Activated naive CD4-positive, alpha-beta T cell treated with anti-CD3 and anti-CD28 coated beads for 36 hours (primary cell): ENCODE data around the gene SLX9. TPM values are rescaled to one million over a fixed set of nuclear protein-coding genes. Genes with fewer than 3 reads are reported as not detected.
A peak's percentile ranks its signal among the peaks of the same experiment; 100 is the strongest.

Experiments
- CTCF ChIA-PET: fragments of 350-600 bp; sonication (Branson Sonifier 250); formaldehyde crosslinking; loops from one replicate; lab custom pipeline; 2021; ENCODE audit warnings: antibody characterized with exemption; lab: Charles Lee
- DNase-seq: peaks from one replicate; pipeline ENCODE4 v3.0.0-alpha.2; 2020
- H3K27ac Mint-ChIP-seq: one replicate; pipeline ENCODE4 v1.8.0; 2021; ENCODE audit warnings: mild to moderate bottlenecking, mixed read lengths
- H3K27me3 Mint-ChIP-seq: one replicate; pipeline ENCODE4 v1.8.0; 2021; ENCODE audit warnings: low read depth, mixed read lengths
- H3K36me3 Mint-ChIP-seq: one replicate; pipeline ENCODE4 v1.8.0; 2021; ENCODE audit warnings: low read depth, mixed read lengths
- H3K4me1 Mint-ChIP-seq: one replicate; pipeline ENCODE4 v1.8.0; 2021; ENCODE audit warnings: low read depth, mixed read lengths
- H3K4me3 Mint-ChIP-seq: one replicate; pipeline ENCODE4 v1.8.0; 2021; ENCODE audit warnings: mild to moderate bottlenecking, moderate library complexity, mixed read lengths
- H3K9me3 Mint-ChIP-seq: one replicate; pipeline ENCODE4 v1.8.0; 2021; ENCODE audit warnings: mixed read lengths
- intact Hi-C: fragments of 100-400 bp; cut with micrococcal nuclease; formaldehyde crosslinking; loops from one replicate; pipeline ENCODE4 v1.15.1; 2023
- total RNA-seq, 2 experiments: library from RNA; stranded (reverse); gene quantifications; one replicate each; pipeline ENCODE4 v1.2.3, GENCODE V29; 2021

The SLX9 gene
- total RNA-seq, 2 experiments from 2014 or later: 61.8 to 63.4 TPM

DNA sequence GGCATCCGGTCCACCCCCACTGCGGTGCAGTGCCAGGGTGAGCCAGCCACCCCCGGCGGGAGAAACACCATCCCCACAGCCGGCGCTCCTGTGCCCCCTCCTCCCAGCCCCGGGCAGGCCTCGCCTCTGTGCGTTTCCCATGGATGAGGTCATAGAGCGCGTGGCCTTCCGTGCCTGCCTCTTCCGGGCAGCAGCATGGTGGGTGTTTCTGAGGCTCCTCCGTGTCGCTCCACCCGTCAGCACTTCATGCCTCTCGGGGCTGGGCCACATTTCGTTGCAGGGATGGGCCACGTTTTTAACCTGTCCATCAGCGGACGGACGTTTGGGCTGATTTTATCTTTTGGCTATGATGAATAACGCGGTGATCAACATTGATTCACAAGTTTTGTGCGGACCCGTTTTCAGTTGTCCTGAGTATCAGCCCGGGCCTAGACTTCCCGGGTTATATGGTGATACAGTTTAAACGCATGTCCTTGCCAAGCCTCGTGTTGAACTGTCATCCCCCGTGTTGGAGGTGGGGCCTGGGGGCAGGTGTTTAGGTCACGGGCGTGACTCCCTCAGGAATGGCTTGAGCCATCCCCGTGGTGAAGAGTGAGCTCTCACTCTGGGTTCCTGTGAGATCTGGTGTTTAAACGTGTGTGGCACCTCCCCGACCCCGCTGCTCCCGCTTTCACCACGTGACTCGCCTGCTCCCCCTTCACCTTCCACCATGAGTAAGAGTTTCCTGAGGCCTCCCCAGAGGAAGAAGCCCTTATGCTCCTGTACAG lies 64.8 kb downstream of the SLX9 start:
- DNase-seq: peak; percentile 33
- Mint-ChIP-seq H3K27me3 (no peaks in the 10 kb centered on the region), H3K4me3 (no peak overlapping the region), H3K9me3 (peaks cover 5% of the 10 kb centered on the region), H3K27ac (no peak overlapping the region), H3K4me1 (peaks cover 5% of the 10 kb centered on the region), H3K36me3 (no peaks in the 10 kb centered on the region)
- intact Hi-C loops: no loop called here
- CTCF ChIA-PET: interaction anchor here (1.2 to 2.3 kb wide), 3 partner anchors 125 to 136 kb away, joined by 3 to 11 read pairs (median 5); no protein-coding TSS in a partner anchor

DNA sequence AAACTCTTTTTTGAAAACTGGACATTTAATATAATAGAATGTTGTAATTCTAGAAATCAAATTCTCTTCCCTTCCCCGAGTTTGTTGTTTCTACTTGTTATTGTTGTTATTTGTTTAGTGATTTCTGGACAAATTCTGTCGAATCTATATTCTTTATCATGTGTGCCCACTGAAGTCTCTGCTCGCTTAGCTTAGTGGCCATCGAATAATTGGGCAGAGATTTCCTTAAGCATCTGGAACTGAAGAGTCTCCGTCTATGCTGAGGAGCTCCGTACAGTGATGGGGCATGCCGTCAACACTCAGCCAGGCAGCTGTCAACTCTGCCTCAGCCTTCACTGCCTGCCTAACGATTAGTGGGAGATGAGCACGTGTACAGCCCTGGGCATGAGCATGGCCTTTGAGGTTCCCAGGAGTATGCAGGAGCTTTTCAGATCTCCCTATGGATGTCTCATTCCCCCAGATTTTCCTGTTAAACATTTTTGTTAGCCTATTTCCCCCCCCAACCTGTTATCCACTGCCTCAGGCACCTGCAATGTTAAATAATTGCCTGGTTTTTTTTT lies 66.8 kb downstream of the SLX9 start:
- intact Hi-C loops: no loop called here
- CTCF ChIA-PET: interaction anchor here (0.8 to 2.3 kb wide), 2 partner anchors 57 to 123 kb away, joined by 3 to 11 read pairs; no protein-coding TSS in a partner anchor

DNA sequence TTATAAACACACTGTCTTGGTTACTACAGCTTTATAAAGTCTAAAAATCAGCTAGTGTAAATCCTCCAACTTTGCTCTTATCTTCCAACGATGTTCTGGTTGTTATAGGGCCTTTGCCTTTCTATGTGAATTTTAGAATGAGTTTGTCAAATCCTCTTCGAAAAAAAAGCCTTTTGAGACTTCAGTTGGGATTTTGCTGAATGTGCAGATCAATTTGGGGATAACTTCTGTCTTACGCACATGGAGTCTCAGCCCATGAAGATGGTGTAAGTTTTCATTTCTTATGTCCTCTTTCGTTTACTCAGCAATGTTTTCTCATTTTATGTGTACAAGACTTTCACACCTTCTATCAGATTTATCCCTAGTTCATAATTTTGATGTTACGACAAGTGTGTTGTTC lies 69.8 kb downstream of the SLX9 start:
- H3K27ac Mint-ChIP-seq: no peak overlapping the region
- CTCF ChIA-PET: no interaction called here

More for the DNA sequence above, 66.8 kb downstream of the SLX9 start:
- peaks cover 5% of the 10 kb centered on the region for H3K9me3 Mint-ChIP-seq
- no peaks in the 10 kb centered on the region for H3K36me3 Mint-ChIP-seq
- DNase-seq: no peak
- no peak overlapping the region for H3K4me3 Mint-ChIP-seq
- H3K27me3 Mint-ChIP-seq: no peaks in the 10 kb centered on the region
- H3K27ac Mint-ChIP-seq: no peak overlapping the region
- peaks cover 5% of the 10 kb centered on the region for H3K4me1 Mint-ChIP-seq

DNA sequence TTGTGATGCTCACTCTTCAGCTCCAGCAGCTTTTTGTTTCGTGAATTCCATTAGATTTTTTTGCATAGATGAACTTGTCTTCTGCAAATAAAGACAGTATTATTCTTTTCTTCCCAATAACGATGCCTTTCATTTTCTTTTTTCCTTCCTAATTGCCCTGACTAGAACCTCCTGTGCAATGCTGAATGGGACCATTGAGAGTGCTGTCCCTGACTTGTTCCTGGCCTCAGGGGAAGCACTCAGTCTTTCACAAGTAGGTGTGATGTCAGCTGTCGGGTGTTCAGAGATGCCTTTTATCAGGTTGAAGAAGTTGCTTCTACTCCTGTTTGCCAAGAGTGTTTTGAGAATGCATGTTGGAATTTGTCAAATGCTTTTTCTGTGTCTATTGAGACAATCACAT lies 70.3 kb downstream of the SLX9 start:
- Mint-ChIP-seq H3K4me1 (peaks cover 2% of the 10 kb centered on the region), H3K36me3 (no peaks in the 10 kb centered on the region), H3K4me3 (no peak overlapping the region), H3K9me3 (peaks cover 5% of the 10 kb centered on the region), H3K27ac (no peak overlapping the region), H3K27me3 (peaks cover 3% of the 10 kb centered on the region)
- CTCF ChIA-PET: interaction anchor here (1.1 kb wide), 1 partner anchor 118 kb away, joined by 3 read pairs; no protein-coding TSS in a partner anchor
- intact Hi-C loops: no loop called here
- no peak for DNase-seq

More for the DNA sequence above, 69.8 kb downstream of the SLX9 start:
- no peak for DNase-seq
- intact Hi-C loops: no loop called here
- no peaks in the 10 kb centered on the region for H3K36me3 Mint-ChIP-seq
- H3K4me1 Mint-ChIP-seq: peaks cover 5% of the 10 kb centered on the region
- no peak overlapping the region for H3K4me3 Mint-ChIP-seq
- peaks cover 3% of the 10 kb centered on the region for H3K27me3 Mint-ChIP-seq
- H3K9me3 Mint-ChIP-seq: peaks cover 5% of the 10 kb centered on the region

DNA sequence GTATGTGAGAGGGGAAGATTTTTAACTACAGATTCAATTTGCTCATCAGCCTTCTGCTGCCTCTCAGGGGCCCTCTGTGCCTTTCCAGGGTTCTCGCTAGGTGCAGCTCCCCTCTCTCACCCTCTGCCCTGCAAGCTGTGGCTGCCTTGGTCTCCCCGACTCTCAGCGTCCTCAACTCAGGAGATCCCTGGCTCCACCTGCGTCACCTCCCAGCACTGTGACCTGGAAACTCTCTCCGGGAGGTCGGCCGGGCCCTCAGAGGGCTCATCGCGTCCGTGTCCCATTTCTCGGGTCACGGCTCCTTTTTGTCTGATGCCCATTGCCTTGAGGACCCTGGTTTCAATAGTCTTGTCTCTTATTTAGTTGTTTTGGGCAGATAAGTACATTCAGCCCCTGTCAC lies 71.0 kb downstream of the SLX9 start:
- Mint-ChIP-seq H3K4me3 (no peak overlapping the region), H3K27me3 (peaks cover 4% of the 10 kb centered on the region), H3K36me3 (no peaks in the 10 kb centered on the region), H3K4me1 (no peaks in the 10 kb centered on the region), H3K9me3 (peaks cover 1% of the 10 kb centered on the region), H3K27ac (no peak overlapping the region)
- intact Hi-C loops: no loop called here
- no peak for DNase-seq
- CTCF ChIA-PET: interaction anchor here (0.6 to 1.1 kb wide), 2 partner anchors 117 to 676 kb away, joined by 3 read pairs; no protein-coding TSS in a partner anchor

DNA sequence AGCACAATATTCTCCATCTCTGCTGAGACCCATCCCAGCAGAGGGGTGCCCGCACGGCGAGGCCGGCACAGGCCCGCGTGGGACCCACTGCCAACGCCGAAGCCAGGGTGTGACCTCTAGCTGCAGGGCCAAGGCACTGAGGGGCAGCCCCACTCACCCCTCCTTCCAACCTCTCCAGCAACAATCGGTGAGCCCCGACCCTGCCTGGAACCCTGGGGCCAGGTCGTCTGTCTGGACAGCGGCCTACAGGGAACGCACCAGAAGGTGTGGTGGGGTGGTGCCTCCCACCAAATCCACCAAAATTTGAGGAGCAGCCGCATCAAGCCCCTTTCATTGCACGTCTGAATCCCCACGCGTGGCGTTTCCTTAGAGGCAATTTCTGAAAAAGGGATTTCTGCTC lies 71.6 kb downstream of the SLX9 start:
- CTCF ChIA-PET: interaction anchor here (1.1 to 1.7 kb wide), 2 partner anchors 117 kb away, joined by 3 to 4 read pairs; no protein-coding TSS in a partner anchor
- H3K27me3 Mint-ChIP-seq: peaks cover 10% of the 10 kb centered on the region
- no peaks in the 10 kb centered on the region for H3K36me3 Mint-ChIP-seq
- H3K4me1 Mint-ChIP-seq: no peaks in the 10 kb centered on the region
- intact Hi-C loops: no loop called here
- DNase-seq: no peak
- H3K9me3 Mint-ChIP-seq: no peaks in the 10 kb centered on the region
- H3K27ac Mint-ChIP-seq: no peak overlapping the region
- H3K4me3 Mint-ChIP-seq: no peak overlapping the region

DNA sequence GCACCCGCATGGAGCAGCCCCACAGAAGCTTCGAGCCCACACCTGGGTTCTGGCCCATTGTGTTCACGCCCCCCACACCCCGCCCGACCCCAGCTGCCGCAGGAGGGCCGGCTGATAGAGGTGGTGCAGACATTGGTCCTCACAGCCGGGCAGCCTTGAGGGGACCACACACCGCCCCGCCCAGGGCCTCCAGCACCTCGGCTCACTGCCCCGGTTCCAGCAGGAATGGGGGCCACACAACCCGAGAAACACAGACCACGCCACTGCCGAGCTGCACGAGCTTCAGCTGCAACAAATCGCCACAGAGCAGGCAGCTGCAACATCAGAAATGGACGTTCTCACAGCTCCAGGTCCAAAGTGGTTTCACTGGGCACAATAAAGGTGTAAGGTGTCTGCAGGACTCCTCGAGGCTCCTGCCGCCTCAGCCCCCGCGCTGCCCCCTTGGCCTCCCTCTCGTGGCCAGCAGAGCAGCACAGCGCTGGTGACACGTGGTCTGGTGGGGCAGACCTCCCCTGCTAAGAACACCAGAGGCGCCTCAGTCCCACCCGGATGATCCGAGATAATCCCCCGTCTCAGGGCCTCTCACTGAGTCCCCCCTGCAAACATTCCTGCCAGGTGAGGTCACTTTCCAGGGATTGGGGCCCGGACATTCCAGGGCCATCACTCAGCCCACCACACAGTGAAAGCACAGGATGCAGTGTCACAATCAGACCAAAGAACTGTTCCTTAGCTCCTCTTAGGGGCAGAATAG lies 72.3 kb downstream of the SLX9 start:
- Mint-ChIP-seq H3K27me3 (peaks cover 15% of the 10 kb centered on the region), H3K9me3 (no peaks in the 10 kb centered on the region), H3K27ac (no peak overlapping the region), H3K4me1 (no peaks in the 10 kb centered on the region), H3K4me3 (no peak overlapping the region), H3K36me3 (no peaks in the 10 kb centered on the region)
- no peak for DNase-seq
- CTCF ChIA-PET: interaction anchor here (0.6 to 1.7 kb wide), 2 partner anchors 112 to 116 kb away, joined by 4 read pairs; no protein-coding TSS in a partner anchor
- intact Hi-C loops: no loop called here

DNA sequence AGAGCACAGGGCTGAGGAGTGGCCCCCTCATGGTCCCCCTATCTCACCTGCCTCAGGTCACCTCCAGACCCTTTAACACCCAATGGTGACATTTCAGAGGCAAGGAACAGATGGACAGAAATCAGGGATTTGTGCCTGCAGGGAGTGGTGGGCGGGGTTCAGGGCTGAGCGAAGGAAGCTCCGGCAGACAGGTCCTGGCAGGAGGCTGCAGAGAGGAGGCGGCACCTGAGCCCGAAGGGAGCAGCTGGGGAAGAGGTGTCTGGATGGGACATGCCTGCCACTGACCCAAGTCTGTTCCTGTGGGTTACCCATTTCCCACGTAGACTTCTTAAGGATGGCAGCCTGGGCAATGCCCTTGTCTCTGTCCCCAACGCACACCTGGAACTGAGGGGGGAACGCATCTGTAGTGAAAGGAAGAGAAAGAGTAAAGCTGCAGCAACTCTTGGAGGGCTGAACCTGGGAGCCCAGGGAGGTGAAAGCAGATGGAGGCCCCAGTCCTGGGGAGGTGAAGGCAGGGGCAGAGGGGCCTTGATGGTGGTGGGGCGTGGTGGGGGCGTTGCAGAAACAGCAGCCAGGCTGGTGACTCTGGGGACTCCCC lies 72.9 kb downstream of the SLX9 start:
- H3K27ac Mint-ChIP-seq: no peak overlapping the region
- CTCF ChIA-PET: interaction anchor here (0.6 to 1.7 kb wide), 2 partner anchors 112 to 116 kb away, joined by 4 read pairs; no protein-coding TSS in a partner anchor
- peaks cover 22% of the 10 kb centered on the region for H3K27me3 Mint-ChIP-seq
- DNase-seq: no peak
- intact Hi-C loops: no loop called here
- H3K9me3 Mint-ChIP-seq: no peaks in the 10 kb centered on the region
- H3K36me3 Mint-ChIP-seq: no peaks in the 10 kb centered on the region
- H3K4me1 Mint-ChIP-seq: peaks cover 3% of the 10 kb centered on the region
- H3K4me3 Mint-ChIP-seq: no peak overlapping the region

DNA sequence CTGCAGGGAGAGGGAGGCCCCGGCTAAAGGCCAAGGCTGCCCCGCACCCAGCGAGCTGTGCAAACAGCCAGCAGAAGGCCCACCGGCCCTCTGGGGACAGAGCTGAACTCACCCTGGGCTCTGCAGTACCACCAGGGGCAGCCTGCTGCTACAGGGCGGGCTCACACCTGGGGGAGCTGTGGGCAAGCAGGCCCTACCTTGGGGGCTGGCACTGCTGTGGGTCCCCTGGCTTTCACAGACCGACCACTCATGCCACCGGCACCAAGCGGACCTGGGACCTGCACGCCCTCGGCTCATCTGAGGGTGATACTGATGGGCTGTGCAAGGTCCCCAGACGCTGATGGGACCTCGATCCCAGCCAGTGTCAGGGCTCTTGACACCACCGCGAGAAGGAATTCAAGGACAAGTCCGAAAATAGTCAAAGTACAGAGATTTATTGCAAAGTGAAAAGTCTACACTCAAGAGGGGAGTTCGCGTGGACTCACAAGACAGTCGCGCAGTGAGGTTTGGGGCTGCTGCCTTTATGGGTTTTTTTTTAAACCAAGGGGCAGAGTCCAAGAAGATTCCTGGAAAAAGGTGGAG lies 73.5 kb downstream of the SLX9 start:
- H3K4me3 Mint-ChIP-seq: no peak overlapping the region
- no peaks in the 10 kb centered on the region for H3K9me3 Mint-ChIP-seq
- CTCF ChIA-PET: interaction anchor here (1.7 kb wide), 1 partner anchor 115 kb away, joined by 4 read pairs; no protein-coding TSS in a partner anchor
- H3K36me3 Mint-ChIP-seq: no peaks in the 10 kb centered on the region
- no peak overlapping the region for H3K27ac Mint-ChIP-seq
- peaks cover 25% of the 10 kb centered on the region for H3K27me3 Mint-ChIP-seq
- intact Hi-C loops: no loop called here
- H3K4me1 Mint-ChIP-seq: peaks cover 6% of the 10 kb centered on the region
- no peak for DNase-seq

DNA sequence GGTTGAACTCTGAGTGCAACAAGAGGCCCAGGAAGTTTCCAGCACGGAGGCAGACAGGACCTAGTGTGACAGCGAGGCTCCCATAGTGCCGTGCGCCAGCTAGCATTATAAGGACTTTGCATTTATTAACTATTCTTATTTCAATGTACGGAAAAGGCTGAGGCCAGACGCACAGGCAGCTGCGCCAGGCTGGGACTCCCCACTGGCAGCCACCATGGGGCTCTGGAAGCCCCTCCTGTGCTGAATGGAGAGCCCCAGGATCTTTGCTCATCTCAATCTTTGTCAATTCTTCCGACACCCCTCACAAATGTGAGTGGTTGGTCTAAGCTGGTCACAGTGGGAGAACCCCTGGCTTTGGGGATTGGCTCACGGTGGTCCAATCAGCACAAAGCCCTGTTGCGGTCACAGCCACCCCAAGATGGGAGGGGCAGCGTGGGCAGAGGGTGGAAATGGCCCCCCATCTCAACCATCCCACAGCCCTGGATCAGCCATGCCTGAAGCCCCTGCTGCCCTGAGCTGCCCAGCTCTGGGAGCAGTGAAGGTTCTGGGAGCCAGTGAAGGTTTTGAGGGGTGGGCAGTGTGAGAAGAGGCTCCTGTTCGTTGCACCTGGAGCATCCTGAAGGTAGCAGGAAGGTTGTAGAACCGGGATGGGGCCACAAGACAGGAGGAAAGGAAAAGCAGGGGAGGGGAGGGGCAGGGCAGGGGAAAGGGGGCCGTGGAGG lies 75.1 kb downstream of the SLX9 start:
- no peaks in the 10 kb centered on the region for H3K36me3 Mint-ChIP-seq
- H3K27me3 Mint-ChIP-seq: peaks cover 31% of the 10 kb centered on the region
- H3K4me3 Mint-ChIP-seq: no peak overlapping the region
- CTCF ChIA-PET: no interaction called here
- H3K27ac Mint-ChIP-seq: no peak overlapping the region
- intact Hi-C loops: no loop called here
- DNase-seq: no peak
- H3K9me3 Mint-ChIP-seq: no peaks in the 10 kb centered on the region
- H3K4me1 Mint-ChIP-seq: peaks cover 6% of the 10 kb centered on the region

DNA sequence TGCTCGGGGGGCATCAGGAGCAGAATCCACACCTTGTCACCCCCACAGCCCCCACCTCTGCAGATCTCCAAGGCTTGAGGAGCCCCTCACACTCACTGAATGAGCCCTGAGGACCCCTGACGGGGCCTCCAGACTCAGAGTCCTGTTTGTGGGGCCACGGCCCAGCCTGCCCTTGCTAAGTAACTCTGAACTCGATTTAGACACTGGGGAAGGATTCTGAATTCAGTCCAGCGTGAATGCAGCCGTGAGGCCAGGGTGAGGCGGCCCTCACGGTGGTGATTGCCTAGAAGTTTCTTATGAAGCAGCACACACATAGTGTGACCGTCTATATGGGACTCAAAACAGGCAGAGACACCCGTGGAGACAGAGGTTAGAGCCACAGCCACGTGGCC lies 75.6 kb downstream of the SLX9 start:
- H3K27me3 Mint-ChIP-seq: peaks cover 31% of the 10 kb centered on the region
- H3K9me3 Mint-ChIP-seq: no peaks in the 10 kb centered on the region
- no peak for DNase-seq
- peaks cover 6% of the 10 kb centered on the region for H3K4me1 Mint-ChIP-seq
- H3K4me3 Mint-ChIP-seq: no peak overlapping the region
- intact Hi-C loops: no loop called here
- CTCF ChIA-PET: no interaction called here
- H3K27ac Mint-ChIP-seq: no peak overlapping the region
- H3K36me3 Mint-ChIP-seq: no peaks in the 10 kb centered on the region
